ENCODE measurements around the gene PKP4.

Gene PKP4

GRCh38 chr2:158716921-158717320 is 260.2 kb downstream of the PKP4 start:
- DNase-seq (ENCODE audit: low spot score): no peak

GRCh38 chr2:158717366-158718195 is 260.8 kb downstream of the PKP4 start:
- DNase-seq (ENCODE audit: low spot score): no peak

- DNase-seq (ENCODE audit: low spot score): no peak
Measured at GRCh38 chr2:158718196-158718585, 261.4 kb downstream of the PKP4 start.

- no peak for DNase-seq (ENCODE audit: low spot score)
Measured at GRCh38 chr2:158718851-158719250, 262.1 kb downstream of the PKP4 start.

- no peak for DNase-seq (ENCODE audit: low spot score)
Measured at GRCh38 chr2:158719403-158719802, 262.7 kb downstream of the PKP4 start.

- DNase-seq (ENCODE audit: low spot score): no peak
Measured at GRCh38 chr2:158722266-158723105, 265.7 kb downstream of the PKP4 start.

GRCh38 chr2:158723181-158723838 is 266.6 kb downstream of the PKP4 start:
- no peak for DNase-seq (ENCODE audit: low spot score)

GRCh38 chr2:158723921-158724802 is 267.4 kb downstream of the PKP4 start:
- no peak for DNase-seq (ENCODE audit: low spot score)

- no peak for DNase-seq (ENCODE audit: low spot score)
Measured at GRCh38 chr2:158724803-158725381, 268.1 kb downstream of the PKP4 start.

- no peak for DNase-seq (ENCODE audit: low spot score)
Measured at GRCh38 chr2:158725441-158725891, 268.7 kb downstream of the PKP4 start.

GRCh38 chr2:158726911-158727592 is 270.3 kb downstream of the PKP4 start:
- DNase-seq (ENCODE audit: low spot score): no peak

- DNase-seq (ENCODE audit: low spot score): no peak
Measured at GRCh38 chr2:158728422-158728821, 271.7 kb downstream of the PKP4 start.

- DNase-seq (ENCODE audit: low spot score): no peak
Measured at GRCh38 chr2:158729451-158729850, 272.7 kb downstream of the PKP4 start.

- DNase-seq (ENCODE audit: low spot score): no peak
Measured at GRCh38 chr2:158729873-158730620, 273.3 kb downstream of the PKP4 start.

- DNase-seq (ENCODE audit: low spot score): no peak
Measured at GRCh38 chr2:158730621-158731140, 273.9 kb downstream of the PKP4 start.

- no peak for DNase-seq (ENCODE audit: low spot score)
Measured at GRCh38 chr2:158731386-158731785, 274.6 kb downstream of the PKP4 start.

All from activated CD4-positive, alpha-beta T cell treated with anti-CD3 and anti-CD28 coated beads, Interleukin-2, Interleukin-4, amounts not matched to agents 100 ng/mL and 50 ng/mL, durations not matched to agents 16 hours and 8 hours (primary cell).